ENCODE data around the gene PPP1R16B. TPM values are rescaled to one million over a fixed set of nuclear protein-coding genes. Genes with fewer than 3 reads are reported as not detected.

Gene PPP1R16B
- total RNA-seq, 4 donors from 2014 or later: 0.87 to 5.6 (median 3.6) TPM

- Histone ChIP-seq H3K4me1 (peaks cover 4% of the 10 kb centered on the region), H3K4me3 (no peak overlapping the region), H3K27me3 (peaks cover 3% of the 10 kb centered on the region), H3K36me3 (no peaks in the 10 kb centered on the region), H3K9me3 (no peaks in the 10 kb centered on the region), H3K27ac (no peak overlapping the region)
- DNase-seq (ENCODE audit: low spot score in 2 of 2): no peak
- WGBS: 73% methylated on average over 9 of the region's 9 CpGs
- TF ChIP-seq POLR2A (IDR thresholded peaks at IDR 0.05) (no peak), EP300 (IDR thresholded peaks at IDR 0.05) (no peak), POLR2AphosphoS5 (IDR thresholded peaks at IDR 0.05) (no peak)
- TF ChIP-seq, protein P1, sequence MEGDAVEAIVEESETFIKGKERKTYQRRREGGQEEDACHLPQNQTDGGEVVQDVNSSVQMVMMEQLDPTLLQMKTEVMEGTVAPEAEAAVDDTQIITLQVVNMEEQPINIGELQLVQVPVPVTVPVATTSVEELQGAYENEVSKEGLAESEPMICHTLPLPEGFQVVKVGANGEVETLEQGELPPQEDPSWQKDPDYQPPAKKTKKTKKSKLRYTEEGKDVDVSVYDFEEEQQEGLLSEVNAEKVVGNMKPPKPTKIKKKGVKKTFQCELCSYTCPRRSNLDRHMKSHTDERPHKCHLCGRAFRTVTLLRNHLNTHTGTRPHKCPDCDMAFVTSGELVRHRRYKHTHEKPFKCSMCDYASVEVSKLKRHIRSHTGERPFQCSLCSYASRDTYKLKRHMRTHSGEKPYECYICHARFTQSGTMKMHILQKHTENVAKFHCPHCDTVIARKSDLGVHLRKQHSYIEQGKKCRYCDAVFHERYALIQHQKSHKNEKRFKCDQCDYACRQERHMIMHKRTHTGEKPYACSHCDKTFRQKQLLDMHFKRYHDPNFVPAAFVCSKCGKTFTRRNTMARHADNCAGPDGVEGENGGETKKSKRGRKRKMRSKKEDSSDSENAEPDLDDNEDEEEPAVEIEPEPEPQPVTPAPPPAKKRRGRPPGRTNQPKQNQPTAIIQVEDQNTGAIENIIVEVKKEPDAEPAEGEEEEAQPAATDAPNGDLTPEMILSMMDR (IDR thresholded peaks at IDR 0.05): no peak
Measured at GRCh38 chr20:38932457-38933120, 127.1 kb downstream of the PPP1R16B start.

- no peak overlapping the region for H3K27ac ChIP-seq
- no peak for TF ChIP-seq EP300 (IDR thresholded peaks at IDR 0.05)
- no peak for TF ChIP-seq POLR2A (IDR thresholded peaks at IDR 0.05)
- TF ChIP-seq, protein P1 (IDR thresholded peaks at IDR 0.05): no peak
- TF ChIP-seq POLR2AphosphoS5 (IDR thresholded peaks at IDR 0.05): no peak
- H3K27me3 ChIP-seq: no peaks in the 10 kb centered on the region
- H3K4me3 ChIP-seq: no peak overlapping the region
- no peaks in the 10 kb centered on the region for H3K9me3 ChIP-seq
- 94% methylated on average over 5 of the region's 5 CpGs for WGBS
- DNase-seq (ENCODE audit: low spot score in 2 of 2): no peak
- no peaks in the 10 kb centered on the region for H3K4me1 ChIP-seq
- no peaks in the 10 kb centered on the region for H3K36me3 ChIP-seq
Measured at GRCh38 chr20:38934530-38934929, 129.0 kb downstream of the PPP1R16B start.

DNA sequence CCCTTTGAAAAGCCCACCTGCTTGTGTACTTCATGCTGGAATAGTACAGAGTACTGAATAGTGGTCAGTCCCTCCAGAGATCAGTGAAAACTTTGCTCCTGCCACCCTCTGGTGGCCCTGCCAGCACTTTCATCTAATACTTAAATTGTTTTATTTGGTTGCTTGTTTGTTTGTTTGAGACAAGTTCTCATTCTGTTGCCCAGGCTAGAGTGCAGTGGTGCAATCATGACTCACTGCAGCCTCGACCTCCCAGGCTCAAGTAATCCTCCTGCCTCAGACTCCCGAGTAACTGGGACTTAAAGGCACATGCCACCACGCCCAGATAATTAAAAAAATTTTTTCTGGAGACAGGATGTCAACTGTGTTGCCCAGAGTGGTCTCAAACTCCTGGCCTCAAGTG, 129.8 kb downstream of the PPP1R16B start:
- H3K4me1 ChIP-seq: no peaks in the 10 kb centered on the region
- WGBS: 59% methylated on average over 3 of the region's 3 CpGs
- no peak overlapping the region for H3K27ac ChIP-seq
- TF ChIP-seq EP300 (IDR thresholded peaks at IDR 0.05) (no peak), POLR2A (IDR thresholded peaks at IDR 0.05) (no peak), POLR2AphosphoS5 (IDR thresholded peaks at IDR 0.05) (no peak)
- TF ChIP-seq, protein P1 (IDR thresholded peaks at IDR 0.05): no peak
- no peak for DNase-seq (ENCODE audit: low spot score in 2 of 2)
- H3K27me3 ChIP-seq: no peaks in the 10 kb centered on the region
- H3K4me3 ChIP-seq: no peak overlapping the region
- no peaks in the 10 kb centered on the region for H3K9me3 ChIP-seq
- H3K36me3 ChIP-seq: no peaks in the 10 kb centered on the region

DNA sequence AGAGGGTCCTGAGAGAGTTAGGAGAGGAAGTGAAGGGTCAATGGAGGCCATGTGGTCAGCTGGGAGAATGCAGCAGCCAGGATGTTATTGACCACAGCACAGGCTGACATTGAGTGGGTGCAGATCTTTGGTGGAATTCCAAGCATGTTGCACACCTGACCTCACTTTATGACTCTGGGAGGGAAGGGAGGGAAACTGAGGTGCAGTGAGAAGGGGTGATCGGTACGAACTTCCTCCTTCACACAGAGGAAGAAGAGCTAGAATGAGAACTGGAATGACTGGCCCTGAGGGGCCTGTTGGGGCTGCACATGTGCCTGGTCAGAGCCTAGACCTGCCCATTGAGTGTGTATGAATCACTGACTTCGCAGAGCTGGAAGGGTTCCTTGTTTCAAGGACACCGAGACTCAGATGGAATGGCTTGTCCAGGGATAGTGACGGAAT, 130.5 kb downstream of the PPP1R16B start:
- 72% methylated on average over 5 of the region's 5 CpGs for WGBS
- Histone ChIP-seq H3K4me3 (no peak overlapping the region), H3K27ac (no peak overlapping the region), H3K4me1 (no peaks in the 10 kb centered on the region), H3K36me3 (no peaks in the 10 kb centered on the region), H3K27me3 (no peaks in the 10 kb centered on the region), H3K9me3 (no peaks in the 10 kb centered on the region)
- TF ChIP-seq, protein P1 (IDR thresholded peaks at IDR 0.05): no peak
- TF ChIP-seq POLR2A (IDR thresholded peaks at IDR 0.05) (no peak), EP300 (IDR thresholded peaks at IDR 0.05) (no peak), POLR2AphosphoS5 (IDR thresholded peaks at IDR 0.05) (no peak)
- no peak for DNase-seq (ENCODE audit: low spot score in 2 of 2)

DNA sequence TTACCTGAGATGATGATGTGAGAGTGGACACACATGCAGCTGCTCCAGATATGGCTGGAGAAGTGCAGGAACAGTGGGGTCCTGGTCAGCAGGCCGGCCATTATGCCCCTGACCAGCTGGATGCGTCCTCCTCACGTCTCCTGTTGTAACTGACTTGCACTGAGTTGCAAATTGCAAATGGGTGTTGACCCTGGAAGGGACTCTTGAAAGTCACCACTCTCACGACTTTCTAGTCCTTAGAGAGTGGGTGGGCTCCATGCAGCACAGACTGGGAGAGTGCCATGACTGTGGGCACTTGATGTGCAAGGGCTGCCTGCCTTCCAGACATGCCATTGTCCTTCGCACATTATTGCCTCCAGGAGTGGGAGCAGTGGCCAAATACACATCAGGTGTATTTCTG, 131.5 kb downstream of the PPP1R16B start:
- 90% methylated on average over 5 of the region's 5 CpGs for WGBS
- no peaks in the 10 kb centered on the region for H3K9me3 ChIP-seq
- H3K4me1 ChIP-seq: no peaks in the 10 kb centered on the region
- H3K27ac ChIP-seq: no peak overlapping the region
- no peaks in the 10 kb centered on the region for H3K36me3 ChIP-seq
- TF ChIP-seq EP300 (IDR thresholded peaks at IDR 0.05) (no peak), POLR2AphosphoS5 (IDR thresholded peaks at IDR 0.05) (no peak), POLR2A (IDR thresholded peaks at IDR 0.05) (no peak)
- TF ChIP-seq, protein P1 (IDR thresholded peaks at IDR 0.05): no peak
- H3K4me3 ChIP-seq: no peak overlapping the region
- H3K27me3 ChIP-seq: no peaks in the 10 kb centered on the region
- DNase-seq (ENCODE audit: low spot score in 2 of 2): no peak

Measured in suprapubic skin (tissue), 4 donors.